HEK293 (cell line): Measurements from ENCODE around the gene RAET1G.

ENCODE experiments used
- CTCF ChIA-PET: fragments of 350-600 bp; formaldehyde crosslinking; extraction: SDS; loops from one replicate; lab custom pipeline; 2021; ENCODE audit warnings: antibody characterized with exemption; lab: Yijun Ruan, JAX
- POLR2A ChIA-PET: fragments of 300-600 bp; formaldehyde crosslinking; extraction: SDS; loops from one replicate; lab custom pipeline; 2020; ENCODE audit warnings: antibody characterized with exemption, inconsistent platforms; lab: Yijun Ruan, JAX
- H3K27ac ChIP-seq: fragments of 200-500 bp; sonication (Bioruptor generic); 2 replicates; pipeline ENCODE4 v1.5.1; 2014; ENCODE audit warnings: low read depth, low read length, control low read depth, inconsistent platforms; ENCODE audit errors: extremely low read depth
- H3K36me3 ChIP-seq, 2 experiments: fragments of 200-500 bp in 1 of 2; sonication (Bioruptor generic) in 1 of 2; 1 replicate in 1 of 2; 2 replicates in 1 of 2; pipeline ENCODE4 v1.5.1; 2014 to 2017; ENCODE audit warnings: inconsistent platforms in 2 of 2, low read length in 2 of 2; ENCODE audit not compliant: control insufficient read depth in 2 of 2, insufficient read depth in 1 of 2
- H3K4me1 ChIP-seq: fragments of 200-500 bp; sonication (Bioruptor generic); 2 replicates; pipeline ENCODE4 v1.5.1; 2014; ENCODE audit warnings: mild to moderate bottlenecking, low read length, inconsistent platforms; ENCODE audit not compliant: control insufficient read depth, insufficient read depth
- H3K4me3 ChIP-seq: 2 replicates; pipeline ENCODE4 v1.5.1; 2011; ENCODE audit warnings: low read depth, mild to moderate bottlenecking, control low read depth, low read length, moderate library complexity
- H3K9me3 ChIP-seq: fragments of 200-500 bp; sonication (Bioruptor generic); 2 replicates; pipeline ENCODE4 v1.5.1; 2014; ENCODE audit warnings: low read depth, low read length, inconsistent platforms; ENCODE audit not compliant: control insufficient read depth, insufficient read depth
- GLI2 ChIP-seq: fragments of 450-650 bp; formaldehyde crosslinking; IDR thresholded peaks from 2 replicates; pipeline ENCODE4; 2017; ENCODE audit warnings: missing biosample characterization, missing genetic modification characterization, low read depth, borderline replicate concordance
- KLF8 ChIP-seq: fragments of 450-650 bp; formaldehyde crosslinking; IDR thresholded peaks from 2 replicates; pipeline ENCODE4 v1.5.1; 2016; ENCODE audit warnings: missing biosample characterization, missing genetic modification characterization
- OVOL3 ChIP-seq: fragments of 450-650 bp; formaldehyde crosslinking; IDR thresholded peaks from 2 replicates; pipeline ENCODE4 v1.5.1; 2016; ENCODE audit warnings: missing biosample characterization, missing genetic modification characterization
- ZBTB1 ChIP-seq: fragments of 450-650 bp; formaldehyde crosslinking; IDR thresholded peaks from 2 replicates; pipeline ENCODE4 v1.5.1; 2016; ENCODE audit warnings: missing biosample characterization, missing genetic modification characterization
- ZFP41 ChIP-seq: fragments of 450-650 bp; formaldehyde crosslinking; IDR thresholded peaks from 2 replicates; pipeline ENCODE4 v1.5.1; 2016; ENCODE audit warnings: missing biosample characterization, missing genetic modification characterization, borderline replicate concordance
- ZNF169 ChIP-seq: fragments of 450-650 bp; formaldehyde crosslinking; IDR thresholded peaks from 2 replicates; pipeline ENCODE4 v1.5.1; 2016; ENCODE audit warnings: missing biosample characterization, missing genetic modification characterization
- ZNF19 ChIP-seq: fragments of 450-650 bp; formaldehyde crosslinking; IDR thresholded peaks from 2 replicates; pipeline ENCODE4; 2016; ENCODE audit warnings: missing biosample characterization, missing genetic modification characterization, low read depth
- ZNF202 ChIP-seq: fragments of 450-650 bp; formaldehyde crosslinking; IDR thresholded peaks from 2 replicates; pipeline ENCODE4 v1.5.1; 2016; ENCODE audit warnings: missing biosample characterization, missing genetic modification characterization, borderline replicate concordance
- ZNF335 ChIP-seq: fragments of 450-650 bp; formaldehyde crosslinking; conservative IDR thresholded peaks from 2 replicates; pipeline ENCODE4 v1.5.1; 2016; ENCODE audit warnings: missing biosample characterization, missing genetic modification characterization
- ZNF350 ChIP-seq: fragments of 450-650 bp; formaldehyde crosslinking; IDR thresholded peaks from 2 replicates; pipeline ENCODE4 v1.5.0; 2017; ENCODE audit warnings: missing biosample characterization, mild to moderate bottlenecking, missing genetic modification characterization
- ZNF501 ChIP-seq: fragments of 450-650 bp; formaldehyde crosslinking; IDR thresholded peaks from 2 replicates; pipeline ENCODE4 v1.5.1; 2016; ENCODE audit warnings: missing biosample characterization, missing genetic modification characterization
- ZNF621 ChIP-seq: fragments of 450-650 bp; formaldehyde crosslinking; IDR thresholded peaks from 2 replicates; pipeline ENCODE4 v1.5.1; 2017; ENCODE audit warnings: missing biosample characterization, missing genetic modification characterization
- ZNF701 ChIP-seq: fragments of 450-650 bp; formaldehyde crosslinking; IDR thresholded peaks from 2 replicates; pipeline ENCODE4 v1.5.1; 2016; ENCODE audit warnings: missing biosample characterization, missing genetic modification characterization
- ZNF830 ChIP-seq: fragments of 450-650 bp; IDR thresholded peaks from 2 replicates; pipeline ENCODE4 v1.5.0; 2018; ENCODE audit warnings: missing biosample characterization, missing genetic modification characterization, low read depth, mild to moderate bottlenecking, moderate library complexity
- ZNF837 ChIP-seq: fragments of 450-650 bp; formaldehyde crosslinking; IDR thresholded peaks from 2 replicates; pipeline ENCODE4 v1.5.1; 2016; ENCODE audit warnings: missing biosample characterization, missing genetic modification characterization
- ZSCAN16 ChIP-seq: fragments of 450-650 bp; formaldehyde crosslinking; IDR thresholded peaks from 2 replicates; pipeline ENCODE4 v1.5.1; 2016; ENCODE audit warnings: missing biosample characterization, missing genetic modification characterization
- TF ChIP-seq, protein P1 (sequence below): fragments of 450-650 bp; formaldehyde crosslinking; IDR thresholded peaks from 2 replicates; pipeline ENCODE4 v1.5.0; 2017; ENCODE audit warnings: missing biosample characterization, missing genetic modification characterization, borderline replicate concordance
- TF ChIP-seq, protein P2 (sequence below): fragments of 450-650 bp; formaldehyde crosslinking; IDR thresholded peaks from 2 replicates; pipeline ENCODE4 v1.5.1; 2016; ENCODE audit warnings: missing biosample characterization, missing genetic modification characterization
- TF ChIP-seq, protein P3 (sequence below): fragments of 450-650 bp; formaldehyde crosslinking; conservative IDR thresholded peaks from 2 replicates; pipeline ENCODE4 v1.5.1; 2016; ENCODE audit warnings: low read depth, missing biosample characterization, missing genetic modification characterization

Gene RAET1G

DNA sequence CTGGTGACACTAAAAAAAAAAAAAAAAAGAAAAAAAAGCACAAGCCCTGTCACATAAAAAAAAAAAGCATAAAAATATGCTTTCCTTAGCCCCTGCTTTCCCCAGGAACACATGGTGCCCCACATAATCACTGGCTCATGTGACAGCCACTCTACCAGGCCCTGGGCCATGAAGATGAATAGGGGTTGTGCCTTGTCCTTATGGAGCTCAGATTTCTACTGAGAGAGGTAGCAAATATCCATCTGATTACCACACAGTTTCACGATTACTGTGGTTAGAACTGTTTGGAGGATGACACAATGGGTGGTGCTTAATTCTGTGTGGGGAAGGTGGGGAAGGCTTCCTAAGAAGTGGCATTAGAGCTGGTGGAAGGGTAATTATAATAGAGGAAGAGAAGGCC, 34.3 kb downstream of the RAET1G start:
- TF ChIP-seq ZNF350 (tag by site-specific recombination), result no peak
- TF ChIP-seq ZNF621 (tag by site-specific recombination), result no peak
- TF ChIP-seq, protein P1, sequence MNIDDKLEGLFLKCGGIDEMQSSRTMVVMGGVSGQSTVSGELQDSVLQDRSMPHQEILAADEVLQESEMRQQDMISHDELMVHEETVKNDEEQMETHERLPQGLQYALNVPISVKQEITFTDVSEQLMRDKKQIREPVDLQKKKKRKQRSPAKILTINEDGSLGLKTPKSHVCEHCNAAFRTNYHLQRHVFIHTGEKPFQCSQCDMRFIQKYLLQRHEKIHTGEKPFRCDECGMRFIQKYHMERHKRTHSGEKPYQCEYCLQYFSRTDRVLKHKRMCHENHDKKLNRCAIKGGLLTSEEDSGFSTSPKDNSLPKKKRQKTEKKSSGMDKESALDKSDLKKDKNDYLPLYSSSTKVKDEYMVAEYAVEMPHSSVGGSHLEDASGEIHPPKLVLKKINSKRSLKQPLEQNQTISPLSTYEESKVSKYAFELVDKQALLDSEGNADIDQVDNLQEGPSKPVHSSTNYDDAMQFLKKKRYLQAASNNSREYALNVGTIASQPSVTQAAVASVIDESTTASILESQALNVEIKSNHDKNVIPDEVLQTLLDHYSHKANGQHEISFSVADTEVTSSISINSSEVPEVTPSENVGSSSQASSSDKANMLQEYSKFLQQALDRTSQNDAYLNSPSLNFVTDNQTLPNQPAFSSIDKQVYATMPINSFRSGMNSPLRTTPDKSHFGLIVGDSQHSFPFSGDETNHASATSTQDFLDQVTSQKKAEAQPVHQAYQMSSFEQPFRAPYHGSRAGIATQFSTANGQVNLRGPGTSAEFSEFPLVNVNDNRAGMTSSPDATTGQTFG (tag by site-specific recombination), result no peak
- no peak for TF ChIP-seq ZNF202 (tag by site-specific recombination)
- TF ChIP-seq ZNF19, result no peak
- TF ChIP-seq ZBTB1 (tag by site-specific recombination), result no peak
- TF ChIP-seq ZFP41 (tag by site-specific recombination), result no peak
- TF ChIP-seq OVOL3 (tag by site-specific recombination), result no peak
- no peak for TF ChIP-seq ZNF501 (tag by site-specific recombination)
- TF ChIP-seq GLI2 (tag by site-specific recombination), result no peak
- TF ChIP-seq, protein P2, sequence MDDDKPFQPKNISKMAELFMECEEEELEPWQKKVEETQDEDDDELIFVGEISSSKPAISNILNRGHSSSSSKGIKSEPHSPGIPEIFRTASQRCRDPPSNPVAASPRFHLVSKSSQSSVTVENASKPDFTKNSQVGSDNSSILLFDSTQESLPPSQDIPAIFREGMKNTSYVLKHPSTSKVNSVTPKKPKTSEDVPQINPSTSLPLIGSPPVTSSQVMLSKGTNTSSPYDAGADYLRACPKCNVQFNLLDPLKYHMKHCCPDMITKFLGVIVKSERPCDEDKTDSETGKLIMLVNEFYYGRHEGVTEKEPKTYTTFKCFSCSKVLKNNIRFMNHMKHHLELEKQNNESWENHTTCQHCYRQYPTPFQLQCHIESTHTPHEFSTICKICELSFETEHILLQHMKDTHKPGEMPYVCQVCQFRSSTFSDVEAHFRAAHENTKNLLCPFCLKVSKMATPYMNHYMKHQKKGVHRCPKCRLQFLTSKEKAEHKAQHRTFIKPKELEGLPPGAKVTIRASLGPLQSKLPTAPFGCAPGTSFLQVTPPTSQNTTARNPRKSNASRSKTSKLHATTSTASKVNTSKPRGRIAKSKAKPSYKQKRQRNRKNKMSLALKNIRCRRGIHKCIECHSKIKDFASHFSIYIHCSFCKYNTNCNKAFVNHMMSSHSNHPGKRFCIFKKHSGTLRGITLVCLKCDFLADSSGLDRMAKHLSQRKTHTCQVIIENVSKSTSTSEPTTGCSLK (tag by site-specific recombination), result no peak
- no peak for TF ChIP-seq ZNF837 (tag by site-specific recombination)
- no peak for TF ChIP-seq ZNF169 (tag by site-specific recombination)
- TF ChIP-seq KLF8 (tag by site-specific recombination), result no peak
- TF ChIP-seq ZNF335 (tag by site-specific recombination), result no peak
- no peak for TF ChIP-seq ZNF830 (tag by site-specific recombination)
- no peak for TF ChIP-seq ZNF701 (tag by site-specific recombination)
- TF ChIP-seq ZSCAN16 (tag by site-specific recombination), result no peak
- TF ChIP-seq, protein P3, sequence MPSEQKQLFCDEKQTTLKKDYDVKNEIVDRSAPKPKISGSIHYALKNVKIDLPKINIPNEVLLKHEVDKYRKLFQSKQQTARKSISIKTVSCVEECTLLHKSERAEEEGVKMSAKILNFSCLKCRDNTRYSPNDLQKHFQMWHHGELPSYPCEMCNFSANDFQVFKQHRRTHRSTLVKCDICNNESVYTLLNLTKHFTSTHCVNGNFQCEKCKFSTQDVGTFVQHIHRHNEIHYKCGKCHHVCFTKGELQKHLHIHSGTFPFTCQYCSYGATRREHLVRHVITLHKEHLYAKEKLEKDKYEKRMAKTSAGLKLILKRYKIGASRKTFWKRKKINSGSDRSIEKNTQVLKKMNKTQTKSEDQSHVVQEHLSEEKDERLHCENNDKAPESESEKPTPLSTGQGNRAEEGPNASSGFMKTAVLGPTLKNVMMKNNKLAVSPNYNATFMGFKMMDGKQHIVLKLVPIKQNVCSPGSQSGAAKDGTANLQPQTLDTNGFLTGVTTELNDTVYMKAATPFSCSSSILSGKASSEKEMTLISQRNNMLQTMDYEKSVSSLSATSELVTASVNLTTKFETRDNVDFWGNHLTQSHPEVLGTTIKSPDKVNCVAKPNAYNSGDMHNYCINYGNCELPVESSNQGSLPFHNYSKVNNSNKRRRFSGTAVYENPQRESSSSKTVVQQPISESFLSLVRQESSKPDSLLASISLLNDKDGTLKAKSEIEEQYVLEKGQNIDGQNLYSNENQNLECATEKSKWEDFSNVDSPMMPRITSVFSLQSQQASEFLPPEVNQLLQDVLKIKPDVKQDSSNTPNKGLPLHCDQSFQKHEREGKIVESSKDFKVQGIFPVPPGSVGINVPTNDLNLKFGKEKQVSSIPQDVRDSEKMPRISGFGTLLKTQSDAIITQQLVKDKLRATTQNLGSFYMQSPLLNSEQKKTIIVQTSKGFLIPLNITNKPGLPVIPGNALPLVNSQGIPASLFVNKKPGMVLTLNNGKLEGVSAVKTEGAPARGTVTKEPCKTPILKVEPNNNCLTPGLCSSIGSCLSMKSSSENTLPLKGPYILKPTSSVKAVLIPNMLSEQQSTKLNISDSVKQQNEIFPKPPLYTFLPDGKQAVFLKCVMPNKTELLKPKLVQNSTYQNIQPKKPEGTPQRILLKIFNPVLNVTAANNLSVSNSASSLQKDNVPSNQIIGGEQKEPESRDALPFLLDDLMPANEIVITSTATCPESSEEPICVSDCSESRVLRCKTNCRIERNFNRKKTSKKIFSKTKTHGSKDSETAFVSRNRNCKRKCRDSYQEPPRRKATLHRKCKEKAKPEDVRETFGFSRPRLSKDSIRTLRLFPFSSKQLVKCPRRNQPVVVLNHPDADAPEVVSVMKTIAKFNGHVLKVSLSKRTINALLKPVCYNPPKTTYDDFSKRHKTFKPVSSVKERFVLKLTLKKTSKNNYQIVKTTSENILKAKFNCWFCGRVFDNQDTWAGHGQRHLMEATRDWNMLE (tag by site-specific recombination), result no peak
- H3K36me3 ChIP-seq, result no peaks in the 10 kb centered on the region
- ChIA-PET CTCF (interaction anchor here (0.7 kb wide), 2 partner anchors 43 to 1328 kb away, joined by 3 read pairs; no protein-coding TSS in a partner anchor), POLR2A (interaction anchor here (0.7 kb wide), 1 partner anchor 36 kb away, joined by 4 read pairs; no protein-coding TSS in a partner anchor)
- no peaks in the 10 kb centered on the region for H3K9me3 ChIP-seq
- no peaks in the 10 kb centered on the region for H3K4me1 ChIP-seq
- no peak overlapping the region for H3K27ac ChIP-seq
- no peak overlapping the region for H3K4me3 ChIP-seq
